HG02798 (cell line): ENCODE results near the gene PTPN9.
"Not testable (repeated sequence)": the region's sequence is repeated elsewhere in the genome, so short reads cannot be mapped to it uniquely, and the experiment has no call there.

Experiments used
- ATAC-seq: cut with Tn5 transposase; IDR thresholded peaks from one replicate; pipeline ENCODE4 v1.9.1; 2021; ENCODE audit warnings: mild to moderate bottlenecking; ENCODE audit not compliant: unreplicated experiment, poor library complexity

PTPN9 gene

DNA sequence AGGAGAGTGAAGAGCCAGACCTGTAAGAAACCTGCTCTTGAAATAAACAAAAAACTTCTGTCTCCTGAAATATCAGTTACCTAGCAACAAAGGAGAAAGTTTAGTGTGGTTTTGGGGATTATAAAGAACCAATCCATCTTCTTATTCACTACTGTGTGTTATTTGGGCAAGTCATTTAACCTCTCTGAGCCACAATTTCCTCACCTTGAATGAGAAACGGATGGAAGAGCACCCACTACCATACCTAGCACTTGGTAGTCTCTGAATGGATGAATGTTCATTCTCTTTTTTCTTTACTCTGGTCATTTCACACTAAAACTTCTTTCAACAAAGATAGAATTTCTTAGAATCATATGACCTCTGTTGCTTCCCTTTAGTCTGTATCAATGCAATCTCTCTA lies 45.2 kb downstream of the PTPN9 start:
- ATAC-seq = no peak

DNA sequence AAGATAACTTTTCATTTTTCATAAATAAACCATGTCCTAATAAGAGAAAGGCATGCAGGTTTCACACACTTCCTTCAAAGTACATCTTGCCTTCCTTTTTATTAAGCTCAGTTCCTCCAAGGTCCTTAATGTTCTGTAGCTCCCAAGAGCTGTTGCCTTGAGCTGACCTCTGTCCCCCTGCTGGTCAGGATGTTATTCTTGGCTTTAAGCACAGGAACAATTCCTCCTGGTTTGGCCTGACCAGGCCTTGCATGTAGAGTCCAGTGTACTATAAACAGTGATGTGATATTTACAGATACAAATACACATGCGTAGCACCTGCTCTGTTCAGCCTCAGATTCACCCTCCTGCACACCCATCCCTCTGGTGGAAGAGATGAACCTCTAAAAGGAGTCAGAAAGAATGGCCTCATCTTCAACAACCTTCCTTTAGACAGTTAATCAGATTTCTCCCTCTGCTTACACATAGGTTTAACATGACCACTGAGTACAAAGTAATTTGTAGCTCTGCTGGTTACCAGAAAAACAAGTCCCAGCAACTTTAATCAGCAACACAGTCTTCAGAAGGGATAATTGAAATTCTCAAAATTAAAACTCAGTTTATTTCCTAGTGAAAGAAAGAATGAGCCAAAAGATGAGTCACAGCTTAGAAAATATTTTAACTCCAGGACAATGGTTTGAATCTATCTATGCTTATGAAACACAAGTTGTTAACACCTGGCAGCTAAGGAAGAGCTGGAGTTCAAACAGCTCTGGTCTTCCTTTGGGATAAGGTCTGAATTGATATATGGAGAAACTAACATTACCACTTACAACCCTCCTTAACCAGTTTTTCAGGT lies 46.5 kb downstream of the PTPN9 start:
- no peak for ATAC-seq

DNA sequence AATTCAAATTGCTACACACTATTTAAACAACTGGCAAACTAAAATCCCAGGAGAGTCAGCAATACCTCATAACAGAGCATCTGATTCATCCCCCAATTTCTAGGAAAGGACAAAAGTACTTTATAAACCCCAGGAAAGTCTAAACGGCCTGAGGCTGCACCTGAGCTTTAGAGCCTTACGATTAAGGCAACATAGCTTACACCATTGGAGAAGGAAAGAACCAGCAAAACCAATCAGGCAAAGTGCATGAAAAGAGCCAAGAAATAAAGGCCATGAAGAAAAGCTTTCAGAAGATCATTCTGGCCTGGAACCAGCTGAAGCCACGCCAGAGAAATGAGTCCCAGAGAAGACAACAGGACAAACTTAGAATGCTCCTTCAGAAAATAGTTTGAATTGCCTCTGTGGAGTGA lies 48.1 kb downstream of the PTPN9 start:
- ATAC-seq = no peak

DNA sequence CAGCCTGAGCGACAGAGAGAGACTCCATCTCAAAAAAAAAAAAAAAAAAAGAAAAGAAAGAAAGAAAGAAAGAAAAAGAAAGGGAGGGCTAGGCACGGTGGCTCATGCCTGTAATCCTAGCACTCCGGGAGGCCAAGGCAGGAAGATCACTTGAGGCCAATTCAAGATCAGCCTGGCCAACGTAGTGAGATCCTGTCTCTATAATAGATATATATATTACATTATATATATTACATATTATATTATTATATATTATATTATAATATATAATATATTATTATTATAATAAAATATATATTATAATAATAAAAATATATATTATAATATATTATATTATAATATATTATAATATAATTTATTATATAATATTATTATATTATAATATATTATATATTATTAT lies 48.9 kb downstream of the PTPN9 start:
- no peak for ATAC-seq

DNA sequence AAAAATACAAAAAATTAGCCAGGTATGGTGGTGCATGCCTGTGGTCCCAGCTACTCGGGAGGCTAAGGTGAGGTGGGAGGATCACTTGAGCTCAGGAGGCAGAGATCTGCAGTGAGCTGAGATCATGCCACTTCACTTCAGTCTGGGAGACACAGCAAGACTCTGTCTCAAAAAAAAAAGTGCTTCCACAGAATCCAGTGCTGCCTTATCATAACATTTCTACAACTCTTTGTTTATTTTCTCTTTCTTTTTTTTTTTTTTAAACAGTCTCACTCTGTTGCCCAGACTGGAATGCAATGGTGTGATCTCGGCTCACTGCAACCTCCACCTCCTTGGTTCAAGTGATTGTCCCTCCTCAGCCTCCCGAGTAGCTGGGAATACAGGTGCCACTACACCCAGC lies 53.4 kb downstream of the PTPN9 start:
- not testable (repeated sequence) for ATAC-seq

DNA sequence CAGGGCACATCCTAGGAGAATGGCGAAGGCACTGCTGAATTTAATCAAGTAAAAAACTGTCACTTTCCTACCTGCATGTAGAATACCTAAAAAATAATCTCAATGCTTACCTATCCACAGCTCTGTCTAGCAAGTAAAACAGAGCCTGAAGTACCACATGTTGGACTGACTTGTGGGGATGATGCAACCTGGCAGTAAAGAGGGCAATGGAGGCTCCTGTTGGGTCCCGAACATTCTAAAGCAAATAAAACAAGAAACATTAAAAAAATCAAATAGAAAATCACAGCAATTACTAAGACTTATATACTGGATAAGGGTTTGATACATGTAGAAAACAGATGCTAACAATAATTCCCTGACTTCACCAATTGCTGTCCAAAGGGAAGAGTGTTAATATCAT lies 56.1 kb downstream of the PTPN9 start:
- no peak for ATAC-seq

DNA sequence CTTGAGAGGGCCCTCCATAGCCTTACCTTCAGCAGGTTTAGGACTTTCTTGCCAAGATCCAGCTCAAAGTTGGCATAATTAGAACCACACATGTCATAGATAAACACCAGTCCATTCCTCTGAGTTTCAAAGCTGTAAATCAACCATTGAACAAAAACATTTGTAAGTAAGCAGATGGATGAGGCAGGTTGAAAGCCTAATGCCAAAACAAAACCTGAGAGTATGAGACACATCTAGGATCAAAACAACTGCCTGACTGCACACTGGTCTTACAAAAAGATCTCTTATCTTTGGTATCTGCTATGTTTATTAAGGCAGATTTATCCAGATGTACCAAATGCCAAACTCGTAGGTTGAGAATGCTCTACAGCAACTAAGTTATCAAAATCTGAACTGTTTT lies 61.9 kb downstream of the PTPN9 start:
- no peak for ATAC-seq

DNA sequence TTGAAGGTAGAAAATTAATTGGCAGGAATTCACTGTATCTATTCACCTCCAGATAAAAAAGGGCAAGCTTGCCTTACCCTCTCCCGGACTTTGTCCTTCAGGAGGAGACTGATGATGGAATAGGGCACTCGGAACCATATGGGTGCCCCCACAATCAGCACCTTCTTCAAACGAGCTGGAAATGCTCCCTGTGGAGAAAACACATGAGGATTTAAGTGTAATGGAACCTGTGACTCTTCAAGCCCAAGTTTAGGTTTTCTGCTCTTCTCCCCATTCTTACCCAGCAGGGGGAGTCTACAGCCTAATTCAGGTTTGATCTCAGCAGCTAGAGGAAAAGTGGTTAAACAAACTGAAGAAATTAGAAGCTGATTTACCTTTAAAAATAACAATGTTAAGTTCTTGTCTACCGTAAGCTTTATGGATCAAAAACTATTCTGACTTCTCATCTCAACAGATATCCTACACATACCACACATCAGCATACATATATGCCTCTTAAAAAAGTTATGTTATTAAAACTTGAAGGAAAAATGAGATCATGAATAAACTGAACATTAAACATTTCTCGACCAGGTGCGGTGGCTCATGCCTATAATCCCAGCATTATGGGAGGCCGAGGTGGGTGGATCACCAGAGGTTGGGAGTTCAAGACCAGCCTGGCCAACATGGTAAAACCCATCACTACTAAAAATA lies 70.1 kb downstream of the PTPN9 start:
- no peak for ATAC-seq

DNA sequence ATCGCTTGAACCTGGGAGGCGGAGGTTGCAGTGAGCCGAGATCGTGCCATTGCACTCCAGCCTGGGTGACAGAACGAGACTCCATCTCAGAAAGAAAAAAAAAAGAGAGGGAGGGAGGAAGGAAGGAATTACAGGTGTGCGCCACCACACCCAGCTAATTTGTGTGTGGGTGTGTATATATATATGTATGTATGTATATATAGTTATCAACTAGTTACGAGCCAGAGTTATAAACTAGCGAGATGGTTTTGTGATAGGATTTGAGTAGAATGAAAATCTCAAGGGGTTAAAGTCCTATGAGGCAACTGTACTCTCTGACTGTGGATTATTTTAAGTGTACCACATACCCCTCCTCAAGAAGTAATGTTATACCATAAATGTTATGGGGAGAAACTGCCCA lies 76.8 kb downstream of the PTPN9 start:
- ATAC-seq = no peak

DNA sequence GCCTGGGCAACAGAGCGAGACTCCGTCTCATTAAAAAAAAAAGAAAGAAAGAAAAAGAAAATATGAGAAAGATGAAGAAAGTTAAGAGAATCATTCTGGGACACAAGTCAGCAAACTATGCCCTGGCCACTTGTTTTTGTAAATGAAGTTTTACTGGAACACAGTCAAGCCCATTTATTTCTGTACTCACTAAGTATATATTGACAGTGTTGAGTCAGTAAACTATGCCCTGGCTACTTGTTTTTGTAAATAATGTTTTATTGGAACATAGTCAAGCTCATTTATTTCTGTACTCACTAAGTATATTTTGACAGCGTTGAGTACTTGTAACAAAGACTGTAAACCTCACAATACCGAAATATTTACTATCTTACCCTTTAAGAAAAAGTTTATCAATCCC lies 85.4 kb downstream of the PTPN9 start:
- no peak for ATAC-seq

DNA sequence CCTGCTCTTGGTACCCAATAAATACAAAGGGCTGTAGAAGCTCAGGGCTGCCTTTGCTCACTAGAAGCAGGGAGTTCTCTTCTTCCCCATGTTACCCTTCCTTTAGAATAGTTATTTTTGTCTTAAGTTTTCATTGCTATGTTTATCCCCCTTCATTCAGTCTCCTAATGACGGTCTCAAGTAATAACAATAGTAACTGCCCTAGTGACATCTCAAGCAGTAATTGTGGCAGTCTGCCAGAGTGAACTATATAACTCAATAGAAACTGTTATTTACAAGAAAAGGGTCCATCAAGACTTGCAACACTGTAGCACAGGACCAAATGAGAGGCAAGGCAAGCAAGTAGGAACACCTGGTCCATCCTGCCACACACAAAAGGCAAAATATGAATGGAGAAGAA lies 95.2 kb downstream of the PTPN9 start:
- no peak for ATAC-seq

DNA sequence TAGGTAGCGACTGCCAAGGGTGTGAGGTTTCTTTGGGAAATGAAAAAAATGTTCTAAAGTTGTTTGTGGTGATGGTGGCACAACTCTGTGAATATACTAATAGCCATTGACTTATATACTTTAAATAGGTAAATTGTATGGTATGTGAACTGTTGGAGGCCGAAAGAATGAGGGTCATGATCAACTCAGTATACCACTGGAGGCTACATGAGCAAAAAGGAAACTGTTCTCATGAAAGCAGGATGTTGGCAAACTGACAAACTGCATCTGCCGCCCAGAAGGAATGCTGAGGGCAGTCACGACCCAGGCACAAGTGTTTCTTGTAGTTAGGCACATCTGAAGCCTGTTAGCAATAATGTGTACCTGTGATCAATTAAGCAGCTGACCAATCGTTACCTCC lies 95.6 kb downstream of the PTPN9 start:
- ATAC-seq = not testable (repeated sequence)

DNA sequence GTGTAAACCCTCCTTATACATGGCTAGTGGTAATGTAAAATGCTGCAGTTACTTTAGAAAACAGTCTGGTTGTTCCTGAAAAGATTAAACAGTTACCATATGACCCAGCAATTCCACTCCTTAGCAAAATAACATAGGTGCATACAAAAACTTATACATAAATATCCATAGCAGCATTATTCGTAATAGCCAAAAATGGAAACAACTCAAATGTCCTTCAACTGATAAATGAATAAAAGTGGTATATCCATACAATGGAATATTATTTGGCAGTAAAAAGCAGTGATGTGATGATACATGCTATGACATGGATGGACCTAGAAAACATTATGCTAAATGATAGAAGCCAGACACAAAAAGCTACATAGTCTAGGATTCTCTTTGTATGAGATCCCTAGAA lies 96.0 kb downstream of the PTPN9 start:
- ATAC-seq = no peak

DNA sequence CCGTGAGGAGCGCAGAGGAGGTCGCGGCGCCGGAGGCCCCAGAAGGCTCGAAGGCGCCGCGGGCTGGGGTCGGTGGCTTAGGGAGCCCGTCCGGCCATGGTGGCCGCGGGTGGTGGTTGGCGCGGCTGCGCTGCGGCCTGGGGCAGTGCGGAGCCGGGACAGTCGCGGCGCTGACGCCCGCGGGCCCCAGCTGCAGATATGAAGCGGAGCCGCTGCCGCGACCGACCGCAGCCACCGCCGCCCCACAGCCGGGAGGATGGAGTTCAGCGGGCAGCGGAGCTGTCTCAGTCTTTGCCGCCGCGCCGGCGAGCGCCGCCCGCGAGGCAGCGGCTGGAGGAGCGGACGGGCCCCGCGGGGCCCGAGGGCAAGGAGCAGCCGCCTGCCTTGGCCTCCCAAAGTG lies 98.7 kb downstream of the PTPN9 start:
- ATAC-seq = not testable (repeated sequence)

DNA sequence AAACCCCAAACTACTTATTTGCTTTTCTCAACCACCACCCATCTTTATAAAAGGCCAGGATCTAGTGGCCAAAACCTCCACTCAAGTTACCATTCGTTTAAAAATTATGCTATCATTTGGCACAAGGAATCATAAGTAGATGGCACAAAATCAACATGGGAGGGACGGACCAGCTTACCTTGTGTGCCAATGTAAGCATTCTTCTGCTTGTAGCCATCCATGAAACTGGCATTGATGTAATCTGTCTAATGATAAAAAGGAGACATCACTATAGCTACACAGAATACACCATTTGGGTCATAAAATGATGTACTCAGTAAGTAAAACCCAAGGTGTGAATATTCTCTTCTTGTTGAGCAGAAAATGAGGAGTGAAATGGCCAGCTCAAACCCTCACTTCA lies 99.4 kb downstream of the PTPN9 start:
- ATAC-seq = no peak

DNA sequence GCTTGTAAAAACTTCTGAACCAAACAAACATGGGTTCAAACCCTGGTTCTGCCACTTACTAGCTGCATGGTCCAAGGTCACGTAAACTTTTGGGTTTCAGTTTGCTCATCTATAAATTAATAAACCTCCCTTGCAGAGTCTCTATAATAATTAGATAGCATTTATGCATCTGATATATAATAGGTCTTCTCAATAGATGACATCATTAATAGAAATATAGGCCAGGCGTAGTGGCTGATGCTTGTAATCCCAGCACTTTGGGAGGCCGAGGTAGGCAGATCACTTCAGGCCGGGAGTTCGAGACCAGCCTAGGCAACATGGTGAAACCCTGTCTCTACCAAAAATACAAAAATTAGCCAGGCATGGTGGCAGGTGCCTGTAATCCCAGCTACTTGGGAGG lies 102.0 kb downstream of the PTPN9 start:
- not testable (repeated sequence) for ATAC-seq

DNA sequence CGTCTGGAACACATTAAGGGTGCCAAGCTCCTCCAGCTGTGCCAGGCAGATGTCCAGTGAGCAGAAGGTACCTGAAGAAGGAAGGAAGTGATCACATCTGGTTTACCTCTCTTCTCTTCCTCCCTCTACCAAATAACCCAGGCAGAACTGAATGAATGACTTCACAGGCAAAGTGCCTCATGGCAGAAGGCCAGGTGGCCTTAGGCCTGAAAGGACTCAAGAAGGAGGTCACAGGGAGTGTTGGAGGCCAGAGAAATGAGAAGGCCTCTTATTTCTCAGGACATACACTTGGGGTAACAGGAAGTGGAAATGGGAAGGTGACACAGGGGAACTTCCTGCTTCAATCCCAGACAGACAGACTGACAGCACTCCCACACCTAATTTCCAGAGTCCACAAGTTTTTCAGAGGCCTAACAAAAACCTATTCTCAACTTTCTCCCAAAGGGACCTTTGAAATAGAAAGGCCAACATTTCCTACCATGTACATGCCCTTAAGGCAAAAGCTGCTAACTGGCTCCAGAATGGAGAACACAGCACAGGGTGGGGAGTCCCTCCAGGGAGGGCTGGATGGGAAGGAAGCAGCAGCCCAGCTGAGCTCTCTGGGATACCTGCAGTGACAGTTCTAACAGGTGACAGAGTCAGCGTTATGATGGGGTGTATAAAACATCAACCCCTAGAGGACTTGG lies 110.1 kb downstream of the PTPN9 start:
- no peak for ATAC-seq

DNA sequence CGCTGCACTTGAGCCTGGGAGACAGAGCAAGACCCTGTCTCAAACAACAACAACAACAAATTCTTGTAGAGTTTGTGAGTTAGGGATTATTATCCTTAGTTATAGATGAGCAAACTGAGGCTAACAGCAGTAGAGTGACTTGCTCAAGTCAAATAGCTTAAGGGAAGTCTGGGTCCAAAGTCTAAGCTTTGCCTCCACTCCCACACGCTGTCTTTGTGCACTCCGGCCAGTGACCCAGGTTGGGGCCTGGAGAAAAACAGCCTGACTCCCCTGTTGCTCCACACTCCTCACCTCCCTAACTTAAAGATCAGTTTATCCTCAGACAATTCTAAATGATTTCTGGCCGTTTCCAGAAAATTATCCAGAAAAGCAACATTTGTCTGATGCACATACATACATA lies 118.5 kb downstream of the PTPN9 start:
- ATAC-seq = no peak

DNA sequence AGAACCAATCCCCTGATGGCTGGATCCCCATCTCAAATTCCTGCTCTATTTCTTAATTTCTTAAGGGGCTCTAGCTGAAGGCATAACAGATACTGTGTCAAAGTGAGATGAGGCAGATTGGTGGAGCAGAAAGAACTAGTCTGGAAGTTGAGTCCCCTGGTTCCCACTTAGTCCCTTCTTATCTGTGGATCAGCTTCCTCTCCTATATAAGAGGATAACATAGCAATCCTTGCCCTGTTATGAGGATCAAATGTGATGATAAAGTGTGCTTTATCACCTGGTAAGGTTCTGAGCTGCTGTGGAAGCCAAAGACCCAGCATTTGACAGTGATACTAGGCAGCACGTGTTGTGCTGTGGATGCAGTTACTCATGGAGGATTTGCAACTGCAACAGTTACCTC lies 119.5 kb downstream of the PTPN9 start:
- no peak for ATAC-seq

DNA sequence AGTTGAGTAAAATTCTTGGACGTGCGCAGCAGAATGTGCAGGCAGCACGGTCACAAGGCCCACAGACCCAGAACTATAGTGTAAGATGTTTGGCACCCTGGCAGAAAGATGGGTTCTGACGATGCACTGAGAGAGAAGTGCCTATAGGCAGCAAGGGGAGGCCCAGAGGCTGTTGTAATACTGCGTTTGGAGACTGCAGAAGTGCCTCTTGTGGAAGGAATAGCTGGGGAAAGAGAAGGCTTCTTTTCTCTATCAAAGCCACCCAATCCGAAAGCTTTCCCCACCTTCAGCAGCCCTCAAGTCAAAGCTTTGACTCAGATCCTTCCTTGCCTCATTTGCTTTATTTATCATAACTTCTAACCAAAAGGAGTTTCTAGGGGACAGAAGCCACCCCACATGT lies 122.4 kb downstream of the PTPN9 start:
- ATAC-seq = no peak

DNA sequence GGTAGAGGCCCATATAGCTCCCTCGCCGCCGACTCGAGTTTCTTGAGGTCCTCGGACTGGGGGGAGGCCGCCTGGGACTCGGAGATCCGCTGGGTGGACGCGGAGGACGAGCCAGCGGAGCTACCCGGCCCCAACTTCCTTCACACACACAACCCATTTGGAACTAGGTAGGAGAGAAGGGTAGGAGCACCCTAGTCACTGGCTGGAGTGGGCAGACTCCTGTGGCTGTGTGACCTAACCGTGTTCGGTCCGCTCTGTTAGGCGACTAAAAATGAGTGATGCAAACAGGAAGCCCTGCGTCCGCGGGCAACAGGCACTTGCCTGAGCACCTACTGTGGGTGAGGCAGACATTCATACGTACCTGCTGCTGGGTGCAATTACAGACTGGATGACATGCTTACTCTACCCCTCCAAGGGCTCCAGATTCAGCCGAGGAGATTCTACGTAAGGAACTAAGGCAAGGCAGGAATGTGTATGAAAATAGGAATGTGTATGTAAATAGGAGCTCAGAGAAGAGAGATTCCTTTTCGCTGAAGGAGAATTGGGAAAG lies 123.1 kb downstream of the PTPN9 start:
- ATAC-seq = no peak
